HepG2 (cell line): ENCODE measurements around the gene ALDH1A2. TPM values are rescaled to one million over a fixed set of nuclear protein-coding genes. Genes with fewer than 3 reads are reported as not detected.

Source experiments
- ATAC-seq: fragments of 200-7000 bp; cut with Tn5 transposase; 3 replicates; pipeline ENCODE4 v1.9.1; 2020; ENCODE audit warnings: mild to moderate bottlenecking, moderate library complexity
- BruUV-seq: library from RNA; stranded (reverse); fragments of 400-500 nt; replicated peaks from 2 replicates; lab custom pipeline; 2021; lab: Mats Ljungman, UMichigan
- CTCF ChIA-PET: fragments of 300-600 bp; formaldehyde crosslinking; extraction: SDS; loops from one replicate; lab custom pipeline; 2021; ENCODE audit warnings: low total read pairs, inconsistent platforms, low intra/inter-chr PET ratio; lab: Yijun Ruan, JAX
- POLR2A ChIA-PET: fragments of 350-600 bp; sonication (Branson Sonifier 250); formaldehyde crosslinking; loops from one replicate; lab custom pipeline; 2020; ENCODE audit warnings: antibody characterized with exemption, inconsistent platforms; lab: Yijun Ruan, JAX
- DNase-seq: peaks from one replicate; pipeline ENCODE4 v3.0.0-alpha.2; 2015; ENCODE audit warnings: low spot score
- FAIRE-seq: peaks from 3 replicates; lab custom pipeline; 2011; peaks lifted over from hg19 to GRCh38; lab: Jason Lieb, UNC
- H2AFZ ChIP-seq: one replicate; pipeline ENCODE4 v1.6.1; 2011; ENCODE audit warnings: low read length, inconsistent platforms
- H3K27ac ChIP-seq: fragments of 300-600 bp; 3 replicates; pipeline ENCODE4 v1.8.0; 2011; ENCODE audit warnings: mixed run types, mild to moderate bottlenecking, mixed read lengths, low read length, inconsistent platforms; ENCODE audit not compliant: insufficient read depth; ENCODE audit errors: extremely low read length
- H3K27me3 ChIP-seq, 2 experiments: fragments of 200-600 bp in 1 of 2; 2 replicates in 1 of 2; 3 replicates in 1 of 2; pipeline versions ENCODE4 v1.6.0 to v1.8.0; 2011; ENCODE audit warnings: low read length in 2 of 2, mild to moderate bottlenecking in 2 of 2, moderate library complexity in 2 of 2, inconsistent platforms in 1 of 2; ENCODE audit not compliant: insufficient read depth in 2 of 2, control insufficient read depth in 1 of 2
- H3K36me3 ChIP-seq, 2 experiments: fragments of 200-600 bp in 1 of 2; replicated peaks in 1 of 2; 2 replicates in 1 of 2; 3 replicates in 1 of 2; pipeline versions ENCODE4 v1.5.1 to v1.8.0; 2011; ENCODE audit warnings: low read length in 2 of 2, inconsistent platforms in 1 of 2; ENCODE audit not compliant: insufficient read depth in 2 of 2, control insufficient read depth in 1 of 2
- H3K4me1 ChIP-seq: 2 replicates; pipeline ENCODE4 v1.5.1; 2012; ENCODE audit warnings: low read length, inconsistent platforms; ENCODE audit not compliant: insufficient read depth
- H3K4me2 ChIP-seq: 2 replicates; pipeline ENCODE4 v1.6.0; 2011; ENCODE audit warnings: low read depth, low read length, inconsistent platforms
- H3K4me3 ChIP-seq, 3 experiments: fragments of 200-600 bp in 1 of 3; sonication (generic), shearing (Covaris generic) in 1 of 3; replicated peaks in 1 of 3; 2 replicates each; pipeline ENCODE4 v1.5.1; 2011 to 2016; ENCODE audit warnings: low read length in 3 of 3, inconsistent platforms in 2 of 3, low read depth in 2 of 3, mild to moderate bottlenecking in 2 of 3, control low read depth in 1 of 3, mixed read lengths in 1 of 3; ENCODE audit not compliant: insufficient read depth in 1 of 3
- H3K79me2 ChIP-seq: one replicate; pipeline ENCODE4 v1.6.1; 2011; ENCODE audit warnings: low read length, inconsistent platforms; ENCODE audit not compliant: insufficient read depth
- H3K9ac ChIP-seq: 2 replicates; pipeline ENCODE4 v1.6.0; 2011; ENCODE audit warnings: mild to moderate bottlenecking, low read depth, low read length, inconsistent platforms; ENCODE audit not compliant: insufficient read depth
- H3K9me3 ChIP-seq: 2 replicates; pipeline ENCODE4 v1.5.1; 2012; ENCODE audit warnings: mild to moderate bottlenecking, low read length
- H4K20me1 ChIP-seq: 2 replicates; pipeline ENCODE4 v1.6.0; 2011; ENCODE audit warnings: inconsistent platforms, mild to moderate bottlenecking, low read length, moderate library complexity; ENCODE audit not compliant: insufficient read depth
- CC2D1A ChIP-seq: sonication (generic); formaldehyde crosslinking; IDR thresholded peaks from 2 replicates; pipeline ENCODE4 v1.8.1; 2023; ENCODE audit warnings: mild to moderate bottlenecking, missing genetic modification reagents
- FOXO1 ChIP-seq: sonication (generic); formaldehyde crosslinking; IDR thresholded peaks from 2 replicates; pipeline ENCODE4 v1.4.0; 2020; ENCODE audit warnings: missing genetic modification reagents
- KLF6 ChIP-seq: IDR thresholded peaks from 2 replicates; pipeline ENCODE4 v1.8.0; 2016; ENCODE audit warnings: missing biosample characterization, missing genetic modification reagents
- NKX3-1 ChIP-seq: sonication (generic); formaldehyde crosslinking; IDR thresholded peaks from 2 replicates; pipeline ENCODE4 v1.5.0; 2020; ENCODE audit warnings: missing genetic modification reagents
- SPEN ChIP-seq: sonication (generic); formaldehyde crosslinking; IDR thresholded peaks from 2 replicates; pipeline ENCODE4 v1.5.1; 2020; ENCODE audit warnings: low read depth, mild to moderate bottlenecking, missing genetic modification reagents
- TGIF2 ChIP-seq: IDR thresholded peaks from 2 replicates; pipeline ENCODE4 v1.6.1; 2016; ENCODE audit warnings: control low read depth, missing compliant biosample characterization
- XRCC5 ChIP-seq: fragments of 200-400 bp; formaldehyde crosslinking; optimal IDR thresholded peaks from 2 replicates; pipeline ENCODE3; 2017; ENCODE audit warnings: mild to moderate bottlenecking, low read length
- YY1 ChIP-seq: IDR thresholded peaks from 2 replicates; pipeline ENCODE4 v1.6.1; 2011; ENCODE audit warnings: low read length, low read depth, moderate library complexity, mild to moderate bottlenecking; ENCODE audit not compliant: insufficient read depth, insufficient replicate concordance
- ZNF432 ChIP-seq: sonication (generic); formaldehyde crosslinking; IDR thresholded peaks from 2 replicates; pipeline ENCODE4 v1.5.0; 2020; ENCODE audit warnings: missing genetic modification reagents, mild to moderate bottlenecking, borderline replicate concordance
- ZNF672 ChIP-seq: sonication (generic); formaldehyde crosslinking; IDR thresholded peaks from 2 replicates; pipeline ENCODE4 v1.8.1; 2022; ENCODE audit warnings: missing genetic modification reagents
- ZNF776 ChIP-seq: sonication (generic); formaldehyde crosslinking; IDR thresholded peaks from 2 replicates; pipeline ENCODE4 v1.4.0; 2020; ENCODE audit warnings: mild to moderate bottlenecking, missing genetic modification reagents
- ZSCAN9 ChIP-seq: IDR thresholded peaks from 2 replicates; pipeline ENCODE4 v1.6.1; 2016; ENCODE audit warnings: borderline replicate concordance
- WGBS: methylation state at CpG from one replicate; pipeline ENCODE4 v1.1.6; 2017; ENCODE audit warnings: low lambda C conversion rate; 5-methylcytosine and 5-hydroxymethylcytosine counted together
- in situ Hi-C: cut with HindIII; loops from 2 replicates; pipeline ENCODE4 v1.10.0; 2017; ENCODE audit warnings: low pct_unique_long_range_greater_than_20kb; ENCODE audit not compliant: extremely low pct_ligation_motif_present
- intact Hi-C: fragments of 100-400 bp; cut with micrococcal nuclease; formaldehyde crosslinking; loops from one replicate; pipeline ENCODE4 v1.10.0; 2022; ENCODE audit not compliant: unreplicated experiment
- polyA plus RNA-seq, 8 experiments: library from polyadenylated mRNA; depleted of rRNA in 3 of 8; stranded (reverse) in 7 of 8; unstranded in 1 of 8; fragments of >200 nt; fragmentation: Illumina TruSeq in 4 of 8; extraction: Trizol in 4 of 8; gene quantifications; 2 replicates each; pipeline versions ENCODE4 v1.2.1 to v1.2.3, GENCODE V29; 2011 to 2016; ENCODE audit warnings: low read depth in 4 of 8, missing spikeins in 1 of 8, mixed read lengths in 1 of 8; ENCODE audit not compliant: insufficient read depth in 1 of 8
- total RNA-seq, 5 experiments: library from RNA; depleted of rRNA; stranded (reverse); fragments of >200 nt; fragmentation: Illumina TruSeq; extraction: Trizol; gene quantifications; 2 replicates each; pipeline ENCODE4 v1.2.3, GENCODE V29; 2016; ENCODE audit warnings: low read depth in 1 of 5
- TF ChIP-seq, protein P1 (sequence below), 2 experiments: IDR thresholded peaks; 2 replicates each; pipeline ENCODE4 v1.6.1; 2011 to 2012; ENCODE audit warnings: low read length in 2 of 2, borderline replicate concordance in 1 of 2, low read depth in 1 of 2, mild to moderate bottlenecking in 1 of 2, moderate library complexity in 1 of 2
- TF ChIP-seq, protein P2 (sequence below): sonication (generic); formaldehyde crosslinking; IDR thresholded peaks from 2 replicates; pipeline ENCODE4 v1.8.0; 2022; ENCODE audit warnings: mild to moderate bottlenecking, missing genetic modification reagents, moderate library complexity
- TF ChIP-seq, protein P3 (sequence below): IDR thresholded peaks from 2 replicates; pipeline ENCODE4 v1.6.1; 2016; ENCODE audit warnings: control low read depth
- TF ChIP-seq, protein P4 (sequence below): sonication (generic); formaldehyde crosslinking; IDR thresholded peaks from 2 replicates; pipeline ENCODE4 v1.8.0; 2022; ENCODE audit warnings: mild to moderate bottlenecking, missing genetic modification reagents

ALDH1A2 gene
- total and polyA plus RNA-seq, 2 of the 13 experiments (the other 11 are each of a cell fraction or from before 2014, with no cell fraction given): 0.64 to 0.90 TPM

DNA sequence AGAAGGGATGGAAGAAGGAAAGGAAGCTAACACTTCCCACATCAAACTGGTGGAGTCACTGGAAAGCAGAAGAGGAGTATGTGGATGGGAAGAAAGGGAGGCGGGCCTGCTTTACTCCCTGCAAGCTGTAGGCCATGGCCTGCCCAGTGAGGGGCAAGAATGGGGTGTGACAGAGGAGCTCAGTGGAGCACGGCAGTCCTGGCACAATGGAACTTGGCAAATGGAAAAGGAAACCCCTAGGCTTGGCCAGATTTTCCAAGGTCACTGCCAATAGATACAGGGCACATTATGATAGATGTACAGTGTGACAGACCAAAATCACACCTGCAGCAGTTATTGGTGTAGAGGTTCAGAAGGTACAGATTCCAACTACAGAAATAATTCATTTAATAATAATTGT lies 111.6 kb downstream of the ALDH1A2 start:
- H3K36me3 ChIP-seq: no peaks in the 10 kb centered on the region
- CTCF ChIA-PET: no interaction called here
- ATAC-seq (no peak), DNase-seq (no peak), FAIRE-seq (no peak)
- in situ Hi-C loops (no loop called here), intact Hi-C loops (no loop called here)
- no peaks in the 10 kb centered on the region for H3K79me2 ChIP-seq
- no peaks in the 10 kb centered on the region for H3K4me1 ChIP-seq
- no peaks in the 10 kb centered on the region for H4K20me1 ChIP-seq
- WGBS: 13% methylated on average over 2 of the region's 2 CpGs
- no peak overlapping the region for H3K4me2 ChIP-seq
- H2AFZ ChIP-seq: no peak overlapping the region
- no peak overlapping the region for H3K4me3 ChIP-seq
- no peak overlapping the region for H3K27ac ChIP-seq
- TF ChIP-seq ZNF432: no peak
- TF ChIP-seq XRCC5: no peak
- no peak for TF ChIP-seq SPEN
- TF ChIP-seq TGIF2: no peak
- TF ChIP-seq, protein P1, sequence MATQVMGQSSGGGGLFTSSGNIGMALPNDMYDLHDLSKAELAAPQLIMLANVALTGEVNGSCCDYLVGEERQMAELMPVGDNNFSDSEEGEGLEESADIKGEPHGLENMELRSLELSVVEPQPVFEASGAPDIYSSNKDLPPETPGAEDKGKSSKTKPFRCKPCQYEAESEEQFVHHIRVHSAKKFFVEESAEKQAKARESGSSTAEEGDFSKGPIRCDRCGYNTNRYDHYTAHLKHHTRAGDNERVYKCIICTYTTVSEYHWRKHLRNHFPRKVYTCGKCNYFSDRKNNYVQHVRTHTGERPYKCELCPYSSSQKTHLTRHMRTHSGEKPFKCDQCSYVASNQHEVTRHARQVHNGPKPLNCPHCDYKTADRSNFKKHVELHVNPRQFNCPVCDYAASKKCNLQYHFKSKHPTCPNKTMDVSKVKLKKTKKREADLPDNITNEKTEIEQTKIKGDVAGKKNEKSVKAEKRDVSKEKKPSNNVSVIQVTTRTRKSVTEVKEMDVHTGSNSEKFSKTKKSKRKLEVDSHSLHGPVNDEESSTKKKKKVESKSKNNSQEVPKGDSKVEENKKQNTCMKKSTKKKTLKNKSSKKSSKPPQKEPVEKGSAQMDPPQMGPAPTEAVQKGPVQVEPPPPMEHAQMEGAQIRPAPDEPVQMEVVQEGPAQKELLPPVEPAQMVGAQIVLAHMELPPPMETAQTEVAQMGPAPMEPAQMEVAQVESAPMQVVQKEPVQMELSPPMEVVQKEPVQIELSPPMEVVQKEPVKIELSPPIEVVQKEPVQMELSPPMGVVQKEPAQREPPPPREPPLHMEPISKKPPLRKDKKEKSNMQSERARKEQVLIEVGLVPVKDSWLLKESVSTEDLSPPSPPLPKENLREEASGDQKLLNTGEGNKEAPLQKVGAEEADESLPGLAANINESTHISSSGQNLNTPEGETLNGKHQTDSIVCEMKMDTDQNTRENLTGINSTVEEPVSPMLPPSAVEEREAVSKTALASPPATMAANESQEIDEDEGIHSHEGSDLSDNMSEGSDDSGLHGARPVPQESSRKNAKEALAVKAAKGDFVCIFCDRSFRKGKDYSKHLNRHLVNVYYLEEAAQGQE (IDR thresholded peaks at IDR 0.05; ENCODE audit: borderline replicate concordance in 1 of 2, low read depth in 1 of 2, low read length in 2 of 2): no peak
- TF ChIP-seq ZNF672: no peak
- no peak for TF ChIP-seq ZSCAN9 (CRISPR knock-in tag)
- TF ChIP-seq ZNF776 (CRISPR knock-in tag): no peak
- no peak for TF ChIP-seq CC2D1A
- TF ChIP-seq, protein P2, sequence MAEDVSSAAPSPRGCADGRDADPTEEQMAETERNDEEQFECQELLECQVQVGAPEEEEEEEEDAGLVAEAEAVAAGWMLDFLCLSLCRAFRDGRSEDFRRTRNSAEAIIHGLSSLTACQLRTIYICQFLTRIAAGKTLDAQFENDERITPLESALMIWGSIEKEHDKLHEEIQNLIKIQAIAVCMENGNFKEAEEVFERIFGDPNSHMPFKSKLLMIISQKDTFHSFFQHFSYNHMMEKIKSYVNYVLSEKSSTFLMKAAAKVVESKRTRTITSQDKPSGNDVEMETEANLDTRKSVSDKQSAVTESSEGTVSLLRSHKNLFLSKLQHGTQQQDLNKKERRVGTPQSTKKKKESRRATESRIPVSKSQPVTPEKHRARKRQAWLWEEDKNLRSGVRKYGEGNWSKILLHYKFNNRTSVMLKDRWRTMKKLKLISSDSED (CRISPR knock-in tag): no peak
- no peak for TF ChIP-seq FOXO1
- TF ChIP-seq YY1: no peak
- no peak for TF ChIP-seq KLF6
- TF ChIP-seq, protein P3, sequence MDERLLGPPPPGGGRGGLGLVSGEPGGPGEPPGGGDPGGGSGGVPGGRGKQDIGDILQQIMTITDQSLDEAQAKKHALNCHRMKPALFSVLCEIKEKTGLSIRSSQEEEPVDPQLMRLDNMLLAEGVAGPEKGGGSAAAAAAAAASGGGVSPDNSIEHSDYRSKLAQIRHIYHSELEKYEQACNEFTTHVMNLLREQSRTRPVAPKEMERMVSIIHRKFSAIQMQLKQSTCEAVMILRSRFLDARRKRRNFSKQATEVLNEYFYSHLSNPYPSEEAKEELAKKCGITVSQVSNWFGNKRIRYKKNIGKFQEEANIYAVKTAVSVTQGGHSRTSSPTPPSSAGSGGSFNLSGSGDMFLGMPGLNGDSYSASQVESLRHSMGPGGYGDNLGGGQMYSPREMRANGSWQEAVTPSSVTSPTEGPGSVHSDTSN: no peak
- TF ChIP-seq, protein P4, sequence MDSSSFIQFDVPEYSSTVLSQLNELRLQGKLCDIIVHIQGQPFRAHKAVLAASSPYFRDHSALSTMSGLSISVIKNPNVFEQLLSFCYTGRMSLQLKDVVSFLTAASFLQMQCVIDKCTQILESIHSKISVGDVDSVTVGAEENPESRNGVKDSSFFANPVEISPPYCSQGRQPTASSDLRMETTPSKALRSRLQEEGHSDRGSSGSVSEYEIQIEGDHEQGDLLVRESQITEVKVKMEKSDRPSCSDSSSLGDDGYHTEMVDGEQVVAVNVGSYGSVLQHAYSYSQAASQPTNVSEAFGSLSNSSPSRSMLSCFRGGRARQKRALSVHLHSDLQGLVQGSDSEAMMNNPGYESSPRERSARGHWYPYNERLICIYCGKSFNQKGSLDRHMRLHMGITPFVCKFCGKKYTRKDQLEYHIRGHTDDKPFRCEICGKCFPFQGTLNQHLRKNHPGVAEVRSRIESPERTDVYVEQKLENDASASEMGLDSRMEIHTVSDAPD (CRISPR knock-in tag): no peak
- no peak for TF ChIP-seq NKX3-1 (CRISPR knock-in tag)
- H3K9ac ChIP-seq: no peak overlapping the region
- BruUV-seq: no TSS peak
- H3K27me3 ChIP-seq: peaks cover 4 to 37% of the 10 kb centered on the region in 2 experiments; a peak in 4 of 5 replicates
- H3K9me3 ChIP-seq: no peaks in the 10 kb centered on the region
- POLR2A ChIA-PET: no interaction called here
